Stimulated activated naive CD8-positive, alpha-beta T cell treated with anti-CD3 and anti-CD28 coated beads, Interleukin-15, Interleukin-2, amounts not matched to agents 100 U/mL and 50 U/mL, for 24 hours (primary cell): ENCODE data around the gene ZFHX3.
A peak's percentile ranks its signal among the peaks of the same experiment; 100 is the strongest.

ENCODE experiments used
- ATAC-seq: fragments of 150-1000 bp; cut with Tn5 transposase; one replicate; pipeline ENCODE4 v1.10.0; 2021
- DNase-seq: peaks from one replicate; pipeline ENCODE4 v3.0.0; 2021

ZFHX3 gene

GRCh38 chr16:72928090-72928981 lies 119.6 kb downstream of the ZFHX3 start:
- DNase-seq (no peak), ATAC-seq (no peak)

GRCh38 chr16:72927199-72928089 lies 120.5 kb downstream of the ZFHX3 start:
- ATAC-seq (no peak), DNase-seq (no peak)

GRCh38 chr16:72926177-72927070 lies 121.5 kb downstream of the ZFHX3 start:
- ATAC-seq (no peak), DNase-seq (no peak)

- no peak for ATAC-seq
- DNase-seq, result no peak
Observed at GRCh38 chr16:72925631-72925979, 122.3 kb downstream of the ZFHX3 start.

GRCh38 chr16:72924927-72925630 lies 122.8 kb downstream of the ZFHX3 start:
- ATAC-seq, result no peak
- DNase-seq, result no peak

DNA sequence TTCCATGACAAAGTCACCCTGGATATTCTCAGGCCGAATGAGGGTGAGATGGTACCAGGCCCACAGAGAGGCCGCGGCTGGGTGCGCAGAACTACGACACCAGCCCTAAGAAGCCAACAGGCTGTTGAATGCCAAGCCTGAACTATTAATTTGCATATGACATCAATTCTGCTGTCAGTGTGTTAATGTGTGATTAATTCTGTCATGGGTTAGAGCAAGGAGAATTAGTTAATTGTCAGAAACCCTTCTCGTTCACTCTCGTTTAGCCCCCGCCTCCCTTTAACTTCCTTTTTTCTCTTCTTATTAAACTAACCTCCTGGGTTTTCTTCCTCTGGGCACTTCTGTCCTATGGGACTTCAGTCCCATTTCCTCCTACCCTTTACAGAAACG lies 123.4 kb downstream of the ZFHX3 start:
- no peak for DNase-seq
- ATAC-seq, result no peak

DNA sequence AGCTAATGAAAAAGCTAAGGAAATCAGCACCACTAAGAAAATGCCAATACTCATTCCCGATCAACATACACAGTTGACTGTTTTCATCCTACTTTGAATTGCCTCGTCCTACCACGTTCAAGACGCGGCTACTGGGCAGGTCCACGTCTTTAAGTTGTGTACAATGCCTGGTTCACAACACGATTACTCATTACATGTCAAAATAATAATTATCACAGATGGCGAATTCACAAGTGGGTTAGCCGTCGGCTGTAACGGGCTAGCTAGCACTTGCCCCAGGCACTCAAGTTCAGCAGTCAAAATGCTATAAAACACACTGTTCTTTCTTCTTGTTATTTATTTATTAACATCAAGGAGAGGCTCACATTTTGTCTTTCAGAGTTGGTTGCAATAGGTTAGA lies 124.2 kb downstream of the ZFHX3 start:
- DNase-seq (no peak), ATAC-seq (no peak)

GRCh38 chr16:72922714-72923113 lies 125.2 kb downstream of the ZFHX3 start:
- ATAC-seq (no peak), DNase-seq (no peak)

- DNase-seq (no peak), ATAC-seq (peak; percentile 17)
Observed at GRCh38 chr16:72921620-72922019, 126.3 kb downstream of the ZFHX3 start.

- DNase-seq, result peak; percentile 8
Observed at GRCh38 chr16:72921106-72921505, 126.8 kb downstream of the ZFHX3 start.

DNA sequence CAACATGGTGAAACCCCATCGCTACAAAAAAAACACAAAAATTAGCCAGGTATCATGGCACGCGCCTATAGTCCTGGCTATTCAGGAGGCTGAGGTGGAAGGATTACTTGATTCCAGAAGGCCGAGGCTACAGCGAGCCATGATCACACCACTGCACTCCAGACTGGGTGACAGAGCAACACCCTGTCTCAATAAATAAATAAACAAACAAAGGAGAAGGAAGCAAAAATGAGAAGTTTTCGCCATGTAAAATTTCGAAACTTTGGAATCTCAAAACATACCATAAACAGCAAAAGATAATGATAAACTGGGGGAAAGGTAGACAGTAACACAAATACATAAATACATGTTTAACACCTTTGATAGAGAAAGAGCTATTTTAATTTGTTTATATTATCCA lies 130.9 kb downstream of the ZFHX3 start:
- DNase-seq (no peak), ATAC-seq (no peak)

More at GRCh38 chr16:72921106-72921505, 126.8 kb downstream of the ZFHX3 start:
- ATAC-seq, result peak; percentile 66

DNA sequence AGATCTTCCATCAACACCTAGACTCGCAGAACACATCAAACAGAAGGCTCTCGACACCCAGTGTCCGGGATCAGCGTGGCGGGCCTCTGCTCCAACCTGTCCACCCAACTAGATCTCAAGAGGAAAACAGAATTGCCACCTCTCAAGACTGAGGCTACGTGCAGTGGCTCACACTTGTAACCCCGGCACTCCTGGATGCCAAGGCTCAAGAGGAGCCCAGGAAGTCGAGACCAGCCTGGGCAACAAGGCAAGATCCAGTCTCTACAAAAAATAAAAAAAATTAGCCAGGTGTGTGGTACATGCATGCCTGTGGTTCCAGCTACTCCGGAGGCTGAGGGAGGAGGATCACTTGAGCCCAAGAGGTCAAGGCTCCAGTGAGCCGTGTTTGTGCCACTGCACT lies 132.6 kb downstream of the ZFHX3 start:
- no peak for ATAC-seq

GRCh38 chr16:72913551-72913950 lies 134.4 kb downstream of the ZFHX3 start:
- ATAC-seq, result no peak
- no peak for DNase-seq

More for the DNA sequence above, 132.6 kb downstream of the ZFHX3 start:
- no peak for DNase-seq

- ATAC-seq, result no peak
- DNase-seq, result no peak
Observed at GRCh38 chr16:72911971-72912370, 136.0 kb downstream of the ZFHX3 start.

DNA sequence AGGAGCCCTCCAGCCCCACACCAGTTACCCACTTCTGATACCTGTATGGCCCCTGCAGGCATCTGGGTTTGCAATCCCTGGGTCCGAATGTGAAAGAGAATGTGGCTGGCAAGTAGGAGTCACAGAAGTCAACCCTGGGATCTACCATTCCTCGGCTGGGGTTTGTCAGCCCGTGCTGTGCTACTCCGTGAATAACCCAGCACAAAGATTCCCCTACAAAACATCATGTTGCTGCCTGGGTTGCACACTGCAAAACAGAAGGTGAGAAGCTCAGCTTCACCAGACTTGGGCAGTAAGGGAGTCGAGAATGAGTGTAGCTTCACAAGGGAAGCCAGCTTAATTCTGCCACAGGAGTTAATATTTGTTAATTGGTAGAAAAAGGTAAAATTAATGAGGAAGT lies 137.1 kb downstream of the ZFHX3 start:
- ATAC-seq (no peak), DNase-seq (no peak)

GRCh38 chr16:72910381-72910780 lies 137.5 kb downstream of the ZFHX3 start:
- ATAC-seq, result no peak
- no peak for DNase-seq

DNA sequence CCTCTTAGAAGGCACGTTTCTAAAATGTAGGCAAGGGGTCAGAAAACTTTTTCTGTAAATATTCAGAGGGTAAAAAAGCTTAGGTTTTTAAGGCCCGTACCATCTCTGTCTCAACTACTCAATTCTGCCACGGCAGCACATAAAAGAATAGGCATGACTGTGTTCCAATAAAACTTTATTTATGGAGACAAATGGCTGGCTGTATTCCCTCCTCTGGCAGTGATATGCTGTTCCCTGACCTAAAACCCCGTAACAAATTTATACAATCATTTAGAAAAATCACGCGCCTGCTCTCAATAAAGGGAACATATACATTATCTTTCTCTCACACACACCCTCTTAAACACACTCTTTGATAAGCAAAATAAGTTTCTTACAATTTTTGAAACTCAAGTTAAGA lies 138.7 kb downstream of the ZFHX3 start:
- DNase-seq (no peak), ATAC-seq (no peak)

DNA sequence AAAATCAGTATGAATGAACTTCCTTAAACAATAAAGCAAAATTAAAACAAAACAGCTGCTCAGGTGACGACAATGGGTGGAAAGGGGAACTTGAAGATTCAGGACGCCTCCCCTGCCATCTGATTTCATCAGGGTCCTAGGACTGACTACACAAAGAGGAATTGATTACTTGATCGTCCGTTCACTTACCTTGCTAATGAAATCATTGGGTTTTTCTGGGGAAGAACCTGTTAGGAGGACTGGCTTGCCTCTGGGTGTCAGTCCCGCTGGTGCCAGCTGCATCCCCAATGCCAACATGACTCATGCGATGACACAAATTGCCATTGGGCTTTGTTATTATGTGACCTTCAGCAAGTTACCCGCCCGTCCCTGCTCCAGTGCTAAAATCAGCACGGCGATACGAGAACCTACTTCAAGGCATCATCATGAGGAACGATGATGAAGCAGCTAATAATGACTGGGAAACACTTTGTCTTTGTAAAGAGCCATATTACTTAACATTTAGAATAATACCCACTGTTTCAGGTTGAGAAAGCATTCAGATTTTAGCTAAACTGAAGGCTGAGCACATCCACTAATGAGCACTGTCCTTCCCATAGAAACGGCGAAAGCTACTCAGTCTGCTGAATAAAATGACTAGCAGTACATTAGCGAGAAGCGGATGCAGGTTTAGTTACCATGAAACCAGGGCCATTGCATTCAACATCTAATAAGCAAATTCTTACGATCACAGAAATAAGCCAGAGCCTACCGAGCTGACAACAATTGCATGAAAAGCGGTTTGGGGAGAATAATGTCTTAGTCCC lies 139.4 kb downstream of the ZFHX3 start:
- no peak for ATAC-seq
- DNase-seq, result no peak

DNA sequence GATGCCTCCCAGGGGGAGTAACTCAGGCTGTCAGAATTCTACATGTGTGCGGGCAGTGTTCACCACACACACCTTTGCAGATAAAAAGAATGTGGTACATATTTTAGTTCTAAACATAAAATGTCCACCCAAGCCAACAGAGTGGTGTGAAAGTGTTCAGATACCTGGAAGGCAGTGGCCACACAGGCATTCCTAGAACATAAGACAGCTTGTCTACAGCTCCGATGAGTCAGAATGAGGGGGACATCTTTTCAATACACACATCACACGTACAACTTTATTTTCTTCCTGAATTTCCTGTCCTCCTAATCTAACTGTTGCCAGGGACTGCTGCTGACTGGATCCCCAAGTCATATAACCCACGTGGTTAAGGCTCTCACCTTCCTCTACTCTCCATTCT lies 142.3 kb downstream of the ZFHX3 start:
- DNase-seq, result no peak
- ATAC-seq, result no peak

GRCh38 chr16:72903176-72903575 lies 144.8 kb downstream of the ZFHX3 start:
- ATAC-seq (no peak), DNase-seq (no peak)

DNA sequence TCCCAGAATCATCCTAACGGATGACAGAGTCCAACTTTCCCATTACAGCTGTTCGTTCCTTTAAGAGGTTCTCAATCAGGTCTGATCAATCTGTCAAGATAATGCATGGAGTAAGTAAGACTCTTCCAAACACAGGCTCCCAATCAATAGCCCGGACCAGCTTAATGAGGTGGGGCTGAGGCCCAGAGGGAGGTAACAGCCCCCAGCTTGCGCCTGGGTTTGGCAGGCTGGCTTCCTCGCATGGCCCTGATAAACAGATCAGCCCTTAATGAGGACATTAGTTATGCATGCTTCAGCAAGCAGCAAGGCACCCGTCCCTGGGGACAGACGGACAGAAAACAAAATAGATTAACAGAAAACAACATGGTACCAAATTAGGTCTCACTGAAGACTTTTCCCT lies 145.7 kb downstream of the ZFHX3 start:
- no peak for ATAC-seq

More for the DNA sequence above, 145.7 kb downstream of the ZFHX3 start:
- no peak for DNase-seq
